ENCODE measurements around the gene PNPLA2.

PNPLA2 gene

GRCh38 chr11:794766-795633, 23.7 kb upstream of the PNPLA2 start:
- H3K27me3 ChIP-seq (ENCODE audit: control insufficient read depth, insufficient read depth, low read length) = no peaks in the 10 kb centered on the region
- H3K9me3 ChIP-seq (ENCODE audit: control insufficient read depth, insufficient read depth, low read length) = no peaks in the 10 kb centered on the region
- H3K36me3 ChIP-seq (ENCODE audit: control insufficient read depth, insufficient read depth, low read length) = peaks cover 40% of the 10 kb centered on the region
- H3K27ac ChIP-seq (ENCODE audit: low read depth, low read length) = no peak overlapping the region
- H3K9ac ChIP-seq (ENCODE audit: low read depth, low read length) = no peak overlapping the region
- H3K4me3 ChIP-seq (ENCODE audit: low read depth, low read length) = no peak overlapping the region
- peaks cover 13% of the 10 kb centered on the region for H3K4me1 ChIP-seq (ENCODE audit: control insufficient read depth, insufficient read depth, low read length)

GRCh38 chr11:795634-796564, 22.8 kb upstream of the PNPLA2 start:
- Histone ChIP-seq H3K9ac (ENCODE audit: low read depth, low read length) (no peak overlapping the region), H3K27ac (ENCODE audit: low read depth, low read length) (peak overlapping the region; percentile 89), H3K9me3 (ENCODE audit: control insufficient read depth, insufficient read depth, low read length) (no peaks in the 10 kb centered on the region), H3K27me3 (ENCODE audit: control insufficient read depth, insufficient read depth, low read length) (no peaks in the 10 kb centered on the region), H3K4me3 (ENCODE audit: low read depth, low read length) (no peak overlapping the region; the same call in 1 of the 2 replicates), H3K4me1 (ENCODE audit: control insufficient read depth, insufficient read depth, low read length) (peaks cover 13% of the 10 kb centered on the region), H3K36me3 (ENCODE audit: control insufficient read depth, insufficient read depth, low read length) (peaks cover 49% of the 10 kb centered on the region)

- peak overlapping the region; percentile 87 for H3K4me3 ChIP-seq (ENCODE audit: low read depth, low read length)
- no peak overlapping the region for H3K9ac ChIP-seq (ENCODE audit: low read depth, low read length)
- no peaks in the 10 kb centered on the region for H3K27me3 ChIP-seq (ENCODE audit: control insufficient read depth, insufficient read depth, low read length)
- peaks cover 54% of the 10 kb centered on the region for H3K36me3 ChIP-seq (ENCODE audit: control insufficient read depth, insufficient read depth, low read length)
- H3K9me3 ChIP-seq (ENCODE audit: control insufficient read depth, insufficient read depth, low read length) = no peaks in the 10 kb centered on the region
- H3K27ac ChIP-seq (ENCODE audit: low read depth, low read length) = peak overlapping the region; percentile 89
- H3K4me1 ChIP-seq (ENCODE audit: control insufficient read depth, insufficient read depth, low read length) = peaks cover 13% of the 10 kb centered on the region
Observed at GRCh38 chr11:796565-797295, 22.0 kb upstream of the PNPLA2 start.

DNA sequence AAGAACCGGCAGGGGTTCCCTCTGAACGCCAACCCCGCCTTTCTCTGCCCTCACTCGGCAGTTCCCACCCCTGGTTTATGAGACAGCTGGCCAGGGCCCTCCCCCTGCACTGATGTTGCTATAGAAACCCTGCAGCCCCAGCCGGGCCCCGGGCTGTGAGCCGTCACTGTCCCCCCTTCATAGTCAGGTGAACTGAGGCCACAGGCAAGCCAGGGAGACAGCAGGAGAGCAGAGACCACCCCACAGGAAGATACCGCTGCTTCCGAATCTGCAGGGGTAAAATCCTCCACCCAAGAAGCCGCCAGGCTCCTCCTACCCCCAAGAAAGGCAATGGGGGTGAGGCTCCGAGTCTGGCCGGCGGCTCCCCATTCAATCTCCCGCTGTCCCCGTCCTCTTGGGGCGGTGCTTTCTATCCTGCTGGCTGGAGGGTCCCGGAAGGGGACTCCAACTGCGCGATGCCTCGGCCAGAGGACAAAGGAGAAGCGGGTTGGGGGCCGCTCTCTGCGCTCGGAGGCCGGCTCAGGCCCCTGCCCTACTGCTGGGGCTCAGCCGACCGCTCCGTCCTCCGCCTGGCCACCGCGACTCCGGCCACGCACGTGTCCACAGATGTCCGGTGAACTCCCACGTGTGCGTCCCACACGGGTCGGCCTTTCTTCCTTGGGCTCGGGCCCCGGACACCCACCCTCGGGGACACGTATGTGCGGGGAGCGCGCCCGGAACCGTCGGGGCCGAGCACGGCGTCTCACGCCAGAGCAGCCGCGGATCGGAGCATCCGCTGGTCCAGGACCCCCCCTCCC, 21.2 kb upstream of the PNPLA2 start:
- peak overlapping the region; percentile 87 for H3K4me3 ChIP-seq (ENCODE audit: low read depth, low read length)
- no peaks in the 10 kb centered on the region for H3K9me3 ChIP-seq (ENCODE audit: control insufficient read depth, insufficient read depth, low read length)
- peaks cover 13% of the 10 kb centered on the region for H3K4me1 ChIP-seq (ENCODE audit: control insufficient read depth, insufficient read depth, low read length)
- peak overlapping the region; percentile 77 for H3K9ac ChIP-seq (ENCODE audit: low read depth, low read length)
- H3K27me3 ChIP-seq (ENCODE audit: control insufficient read depth, insufficient read depth, low read length) = no peaks in the 10 kb centered on the region
- peak overlapping the region; percentile 89 for H3K27ac ChIP-seq (ENCODE audit: low read depth, low read length)
- H3K36me3 ChIP-seq (ENCODE audit: control insufficient read depth, insufficient read depth, low read length) = peaks cover 54% of the 10 kb centered on the region

DNA sequence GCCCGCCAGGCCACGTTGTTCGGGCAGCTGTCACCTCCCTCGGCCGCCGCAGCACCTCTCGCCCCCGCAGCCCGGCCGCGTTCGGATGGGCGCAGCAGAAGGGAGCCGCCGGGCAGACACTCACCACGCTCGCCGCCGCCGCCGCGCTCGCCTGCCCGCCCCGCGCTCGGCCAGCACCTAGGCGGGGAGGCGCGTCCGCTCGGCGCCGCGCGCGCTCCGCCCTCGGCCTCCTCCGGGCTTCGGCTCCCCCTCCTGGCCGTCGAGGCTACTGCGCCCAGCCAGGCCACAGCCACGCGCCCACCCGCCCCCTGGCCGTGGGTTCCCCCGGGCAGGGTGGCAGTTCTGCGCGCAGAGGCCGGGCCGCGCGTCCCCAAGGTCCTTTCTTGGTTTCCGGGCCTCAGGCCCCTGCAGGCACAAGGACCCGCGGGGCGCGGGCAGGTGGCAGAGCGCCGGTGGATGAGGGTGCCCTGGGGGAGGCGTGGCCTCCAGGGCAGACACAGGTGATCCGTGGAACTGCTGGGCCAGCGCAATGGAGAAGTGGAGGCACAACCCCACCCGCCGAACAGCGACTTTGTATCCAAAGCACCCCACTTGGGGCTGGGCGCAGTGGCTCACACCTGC, 20.5 kb upstream of the PNPLA2 start, which contains the start of gene SLC25A22:
SLC25A22 (minus strand) TSS at position 189 of the 621 bp plus-strand sequence. CDS start 3,275 bp downstream, outside the sequence.
- H3K27ac ChIP-seq (ENCODE audit: low read depth, low read length) = peak within 1 kb of the TSS; percentile 89
- peaks cover 55% of the 10 kb centered on the region for H3K36me3 ChIP-seq (ENCODE audit: control insufficient read depth, insufficient read depth, low read length)
- no peaks in the 10 kb centered on the region for H3K27me3 ChIP-seq (ENCODE audit: control insufficient read depth, insufficient read depth, low read length)
- H3K9ac ChIP-seq (ENCODE audit: low read depth, low read length) = peak within 1 kb of the TSS; percentile 77
- H3K4me3 ChIP-seq (ENCODE audit: low read depth, low read length) = peak within 1 kb of the TSS; percentile 87
- H3K9me3 ChIP-seq (ENCODE audit: control insufficient read depth, insufficient read depth, low read length) = no peaks in the 10 kb centered on the region
- peaks cover 13% of the 10 kb centered on the region for H3K4me1 ChIP-seq (ENCODE audit: control insufficient read depth, insufficient read depth, low read length)

GRCh38 chr11:799641-800316, 18.9 kb upstream of the PNPLA2 start:
- Histone ChIP-seq H3K9ac (ENCODE audit: low read depth, low read length) (no peak overlapping the region), H3K9me3 (ENCODE audit: control insufficient read depth, insufficient read depth, low read length) (no peaks in the 10 kb centered on the region), H3K36me3 (ENCODE audit: control insufficient read depth, insufficient read depth, low read length) (peaks cover 40% of the 10 kb centered on the region), H3K4me3 (ENCODE audit: low read depth, low read length) (no peak overlapping the region), H3K27ac (ENCODE audit: low read depth, low read length) (no peak overlapping the region), H3K27me3 (ENCODE audit: control insufficient read depth, insufficient read depth, low read length) (no peaks in the 10 kb centered on the region), H3K4me1 (ENCODE audit: control insufficient read depth, insufficient read depth, low read length) (peaks cover 17% of the 10 kb centered on the region)

GRCh38 chr11:800473-800872, 18.2 kb upstream of the PNPLA2 start:
- no peaks in the 10 kb centered on the region for H3K9me3 ChIP-seq (ENCODE audit: control insufficient read depth, insufficient read depth, low read length)
- H3K4me3 ChIP-seq (ENCODE audit: low read depth, low read length) = no peak overlapping the region
- peaks cover 18% of the 10 kb centered on the region for H3K4me1 ChIP-seq (ENCODE audit: control insufficient read depth, insufficient read depth, low read length)
- no peak overlapping the region for H3K27ac ChIP-seq (ENCODE audit: low read depth, low read length)
- peaks cover 40% of the 10 kb centered on the region for H3K36me3 ChIP-seq (ENCODE audit: control insufficient read depth, insufficient read depth, low read length)
- no peak overlapping the region for H3K9ac ChIP-seq (ENCODE audit: low read depth, low read length)
- H3K27me3 ChIP-seq (ENCODE audit: control insufficient read depth, insufficient read depth, low read length) = no peaks in the 10 kb centered on the region

DNA sequence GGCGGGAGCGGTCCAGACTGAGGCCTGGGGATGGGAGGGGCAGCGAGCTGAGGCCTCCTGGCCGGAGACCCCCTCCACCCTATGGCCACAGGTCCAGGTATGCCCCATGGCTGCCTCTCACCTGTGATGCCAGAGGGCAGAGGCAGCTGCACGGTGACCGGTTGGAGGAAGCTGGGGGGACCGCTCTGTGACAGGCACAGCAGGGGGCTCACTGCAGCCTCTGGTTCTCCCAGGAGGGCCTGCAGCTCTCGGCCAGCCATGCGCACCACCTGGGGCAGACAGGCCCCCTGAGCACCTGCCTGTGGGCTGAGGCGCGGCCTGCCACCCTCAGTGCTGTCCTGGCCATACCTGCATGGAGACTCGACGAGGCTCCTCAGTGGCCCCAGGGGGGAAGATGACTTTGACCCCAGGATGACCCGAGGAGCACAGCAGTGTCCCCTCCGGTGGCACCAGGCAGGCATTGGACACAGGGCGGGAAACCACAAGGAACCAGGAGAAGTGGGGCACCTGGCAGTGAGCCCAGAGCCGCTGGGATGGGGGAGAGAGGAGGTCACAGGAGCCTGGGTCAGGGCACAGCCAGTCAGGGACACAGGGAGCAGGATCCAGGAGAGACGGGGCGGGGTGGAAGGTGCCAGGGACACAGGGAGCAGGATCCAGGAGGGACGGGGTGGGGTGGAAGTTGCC, 17.5 kb upstream of the PNPLA2 start:
- peaks cover 18% of the 10 kb centered on the region for H3K4me1 ChIP-seq (ENCODE audit: control insufficient read depth, insufficient read depth, low read length)
- H3K9ac ChIP-seq (ENCODE audit: low read depth, low read length) = no peak overlapping the region
- no peak overlapping the region for H3K4me3 ChIP-seq (ENCODE audit: low read depth, low read length)
- H3K36me3 ChIP-seq (ENCODE audit: control insufficient read depth, insufficient read depth, low read length) = peaks cover 40% of the 10 kb centered on the region
- H3K9me3 ChIP-seq (ENCODE audit: control insufficient read depth, insufficient read depth, low read length) = no peaks in the 10 kb centered on the region
- no peaks in the 10 kb centered on the region for H3K27me3 ChIP-seq (ENCODE audit: control insufficient read depth, insufficient read depth, low read length)
- H3K27ac ChIP-seq (ENCODE audit: low read depth, low read length) = no peak overlapping the region

DNA sequence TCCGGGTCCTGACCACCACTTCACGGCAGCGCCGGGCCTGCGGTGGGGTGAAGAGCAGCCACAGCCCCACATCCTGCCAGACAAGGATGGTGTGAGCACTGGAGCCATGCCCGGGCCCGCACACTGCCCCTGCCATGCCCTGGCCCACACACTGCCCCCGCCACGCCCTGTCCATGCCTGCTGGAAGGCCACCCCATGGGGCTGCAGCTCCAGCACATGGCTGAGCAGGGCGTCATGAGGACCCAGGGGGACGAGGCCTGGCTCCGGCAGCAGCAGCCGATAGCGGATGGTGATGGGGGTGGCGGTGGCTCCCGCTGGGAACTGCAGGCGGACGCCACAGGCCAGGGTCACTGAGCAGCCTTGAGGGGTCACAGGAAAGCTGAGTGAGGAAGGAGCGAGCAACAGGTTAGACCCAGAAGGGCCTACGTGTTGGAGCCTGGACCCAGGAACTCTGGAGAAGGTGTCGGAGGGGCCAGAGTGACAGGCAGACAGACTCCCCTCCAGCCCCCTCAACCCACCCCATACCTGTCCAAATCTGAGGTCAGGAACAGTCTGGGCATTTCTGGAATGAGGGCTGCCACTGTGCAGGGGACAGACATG, 16.6 kb upstream of the PNPLA2 start:
- no peaks in the 10 kb centered on the region for H3K9me3 ChIP-seq (ENCODE audit: control insufficient read depth, insufficient read depth, low read length)
- peaks cover 40% of the 10 kb centered on the region for H3K36me3 ChIP-seq (ENCODE audit: control insufficient read depth, insufficient read depth, low read length)
- H3K4me1 ChIP-seq (ENCODE audit: control insufficient read depth, insufficient read depth, low read length) = peaks cover 10% of the 10 kb centered on the region
- no peaks in the 10 kb centered on the region for H3K27me3 ChIP-seq (ENCODE audit: control insufficient read depth, insufficient read depth, low read length)
- H3K9ac ChIP-seq (ENCODE audit: low read depth, low read length) = no peak overlapping the region
- no peak overlapping the region for H3K4me3 ChIP-seq (ENCODE audit: low read depth, low read length)
- no peak overlapping the region for H3K27ac ChIP-seq (ENCODE audit: low read depth, low read length)
